ENCODE data around the gene SETD2. TPM values are rescaled to one million over a fixed set of nuclear protein-coding genes. Genes with fewer than 3 reads are reported as not detected.
"Not testable (repeated sequence)": the region's sequence is repeated elsewhere in the genome, so short reads cannot be mapped to it uniquely, and the experiment has no call there.

SETD2 gene
- total and polyA plus RNA-seq, 7 donors, result 12.0 to 72.6 (median 52.3) TPM

DNA sequence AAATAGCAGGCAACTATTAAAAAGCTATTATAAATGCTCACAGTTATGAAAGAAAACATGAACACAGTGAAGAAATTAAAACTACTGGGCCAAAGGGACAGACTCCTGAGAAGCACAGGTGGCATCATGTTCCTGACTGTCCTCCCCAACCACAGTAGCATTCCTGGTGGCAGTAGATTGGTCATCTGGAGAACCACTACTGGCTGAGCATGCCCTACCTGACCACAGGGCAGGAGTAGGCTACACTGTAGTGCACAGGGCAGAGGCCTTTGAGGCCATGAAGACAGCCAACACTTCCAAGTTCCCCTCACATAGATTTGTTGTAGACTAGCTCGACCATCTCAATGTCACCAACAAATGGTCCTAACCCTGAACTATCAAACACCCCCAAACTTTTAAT lies 135.2 kb downstream of the SETD2 start:
- peaks cover 0 to 14% (median 0%) of the 10 kb centered on the region in 4 donors for H3K36me3 ChIP-seq
- no peak overlapping the region for H3K27ac ChIP-seq
- no peak overlapping the region for H3K4me3 ChIP-seq
- TF ChIP-seq, protein P1, sequence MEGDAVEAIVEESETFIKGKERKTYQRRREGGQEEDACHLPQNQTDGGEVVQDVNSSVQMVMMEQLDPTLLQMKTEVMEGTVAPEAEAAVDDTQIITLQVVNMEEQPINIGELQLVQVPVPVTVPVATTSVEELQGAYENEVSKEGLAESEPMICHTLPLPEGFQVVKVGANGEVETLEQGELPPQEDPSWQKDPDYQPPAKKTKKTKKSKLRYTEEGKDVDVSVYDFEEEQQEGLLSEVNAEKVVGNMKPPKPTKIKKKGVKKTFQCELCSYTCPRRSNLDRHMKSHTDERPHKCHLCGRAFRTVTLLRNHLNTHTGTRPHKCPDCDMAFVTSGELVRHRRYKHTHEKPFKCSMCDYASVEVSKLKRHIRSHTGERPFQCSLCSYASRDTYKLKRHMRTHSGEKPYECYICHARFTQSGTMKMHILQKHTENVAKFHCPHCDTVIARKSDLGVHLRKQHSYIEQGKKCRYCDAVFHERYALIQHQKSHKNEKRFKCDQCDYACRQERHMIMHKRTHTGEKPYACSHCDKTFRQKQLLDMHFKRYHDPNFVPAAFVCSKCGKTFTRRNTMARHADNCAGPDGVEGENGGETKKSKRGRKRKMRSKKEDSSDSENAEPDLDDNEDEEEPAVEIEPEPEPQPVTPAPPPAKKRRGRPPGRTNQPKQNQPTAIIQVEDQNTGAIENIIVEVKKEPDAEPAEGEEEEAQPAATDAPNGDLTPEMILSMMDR (IDR thresholded peaks at IDR 0.05), result no peak
- TF ChIP-seq POLR2AphosphoS5 (IDR thresholded peaks at IDR 0.05), result no peak
- TF ChIP-seq EP300 (IDR thresholded peaks at IDR 0.05), result no peak
- no peak for TF ChIP-seq POLR2A (IDR thresholded peaks at IDR 0.05)
- peaks cover 0 to 14% (median 3%) of the 10 kb centered on the region in 4 donors for H3K4me1 ChIP-seq
- H3K27me3 ChIP-seq, result no peaks in the 10 kb centered on the region
- DNase-seq, result no peak
- no peaks in the 10 kb centered on the region for H3K9me3 ChIP-seq
- 96 to 97% methylated on average over 1 of the region's 1 CpG for WGBS, 2 donors
- intact Hi-C loops (cut with DNase I), result no loop called here

DNA sequence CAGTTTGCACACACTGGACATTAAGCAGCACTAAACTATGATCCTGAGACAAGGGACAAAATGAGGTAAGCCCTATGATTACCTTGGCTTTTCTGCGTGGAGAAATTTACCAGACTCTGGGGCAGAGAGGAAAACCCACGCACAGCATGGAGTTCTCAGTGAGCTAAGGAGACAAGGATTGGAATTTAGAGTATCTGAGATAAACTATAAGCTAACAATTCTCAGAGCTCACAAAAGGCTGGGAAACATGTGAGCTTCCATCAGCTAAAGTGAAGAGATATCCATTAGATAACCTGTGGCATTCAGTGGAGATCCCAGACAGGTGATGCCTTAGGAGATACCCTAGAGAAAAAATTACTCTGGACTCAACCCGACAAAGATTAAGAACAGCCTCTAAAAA lies 135.8 kb downstream of the SETD2 start:
- Histone ChIP-seq H3K4me3 (no peak overlapping the region), H3K4me1 (peaks cover 0 to 14% (median 5%) of the 10 kb centered on the region in 4 donors), H3K36me3 (peaks cover 0 to 14% (median 0%) of the 10 kb centered on the region in 4 donors), H3K27me3 (no peaks in the 10 kb centered on the region), H3K27ac (no peak overlapping the region), H3K9me3 (no peaks in the 10 kb centered on the region)
- WGBS, 2 donors, result 90 to 95% methylated on average over 3 of the region's 3 CpGs
- DNase-seq, result no peak
- TF ChIP-seq, protein P1 (IDR thresholded peaks at IDR 0.05), result no peak
- no peak for TF ChIP-seq EP300 (IDR thresholded peaks at IDR 0.05)
- no peak for TF ChIP-seq POLR2A (IDR thresholded peaks at IDR 0.05)
- TF ChIP-seq POLR2AphosphoS5 (IDR thresholded peaks at IDR 0.05), result no peak
- intact Hi-C loops (cut with DNase I), result no loop called here

DNA sequence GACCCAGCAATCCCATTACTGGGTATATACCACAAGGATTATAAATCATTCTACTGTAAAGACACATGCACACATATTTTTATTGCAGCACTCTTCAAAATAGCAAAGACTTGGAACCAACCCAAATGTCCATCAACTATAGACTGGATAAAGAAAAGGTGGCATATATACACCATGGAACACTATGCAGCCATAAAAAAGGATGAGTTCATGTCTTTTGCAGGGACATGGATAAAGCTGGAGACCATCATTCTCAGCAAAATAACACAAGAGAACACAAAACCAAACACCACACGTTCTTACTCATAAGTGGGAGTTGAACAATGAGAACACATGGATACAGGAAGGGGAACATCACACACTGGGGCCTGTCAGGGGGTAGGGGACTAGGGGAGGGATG lies 137.5 kb downstream of the SETD2 start:
- 95 to 98% methylated on average over 1 of the region's 1 CpG for WGBS, 2 donors
- peaks cover 0 to 14% (median 0%) of the 10 kb centered on the region in 4 donors for H3K36me3 ChIP-seq
- peaks cover 0 to 29% (median 22%) of the 10 kb centered on the region in 4 donors for H3K4me1 ChIP-seq
- DNase-seq; intact Hi-C loops (cut with DNase I); H3K27ac ChIP-seq; H3K9me3 ChIP-seq; H3K27me3 ChIP-seq; H3K4me3 ChIP-seq: not testable (repeated sequence)

DNA sequence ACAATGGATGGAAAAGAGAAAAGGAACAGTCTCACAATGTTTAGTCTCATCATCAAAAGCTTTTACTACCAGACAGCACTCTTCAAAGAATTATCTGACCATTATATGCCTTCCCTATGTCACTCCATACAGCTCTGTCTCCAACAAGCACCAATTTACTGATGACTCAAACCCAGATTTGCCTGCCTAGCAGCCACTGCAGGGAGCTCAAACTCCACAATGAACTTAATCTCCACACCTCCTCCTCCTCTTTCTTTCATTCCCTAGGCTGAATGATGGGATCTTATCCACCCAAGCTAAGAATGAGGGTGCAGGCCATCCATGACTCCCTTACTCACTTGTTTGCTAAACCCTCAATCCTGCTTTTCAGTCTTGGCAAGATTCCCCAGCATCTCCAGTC lies 139.0 kb downstream of the SETD2 start:
- TF ChIP-seq POLR2A (IDR thresholded peaks at IDR 0.05) (no peak), POLR2AphosphoS5 (IDR thresholded peaks at IDR 0.05) (no peak), EP300 (IDR thresholded peaks at IDR 0.05) (no peak)
- TF ChIP-seq, protein P1 (IDR thresholded peaks at IDR 0.05), result no peak
- intact Hi-C loops (cut with DNase I), result no loop called here
- H3K4me3 ChIP-seq, result no peak overlapping the region
- H3K27me3 ChIP-seq, result no peaks in the 10 kb centered on the region
- no peak for DNase-seq
- H3K9me3 ChIP-seq, result no peaks in the 10 kb centered on the region
- H3K36me3 ChIP-seq, result peaks cover 0 to 17% (median 0%) of the 10 kb centered on the region in 4 donors
- peaks cover 0 to 31% (median 28%) of the 10 kb centered on the region in 4 donors for H3K4me1 ChIP-seq
- no peak overlapping the region for H3K27ac ChIP-seq

DNA sequence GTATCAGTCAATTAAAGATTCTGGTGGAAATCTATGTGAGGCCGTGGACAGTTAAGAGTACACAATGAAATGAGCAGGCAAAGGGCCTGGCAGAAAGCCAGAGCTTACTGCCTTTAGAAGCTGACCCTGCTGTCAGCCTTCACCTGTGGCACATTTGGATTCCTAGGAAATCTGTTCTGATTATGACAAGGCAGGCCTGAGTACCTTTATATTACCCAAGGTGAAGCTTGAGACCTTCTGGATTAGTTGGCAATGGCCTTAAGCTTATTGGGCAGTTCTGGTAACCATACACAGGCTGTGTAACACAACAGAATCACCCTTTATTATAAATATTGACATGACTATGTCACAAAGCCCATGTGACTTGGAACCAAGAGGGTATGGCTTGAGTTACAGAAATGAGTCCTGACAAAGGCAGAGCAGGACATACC lies 141.3 kb downstream of the SETD2 start:
- Histone ChIP-seq H3K4me1 (peaks cover 0 to 31% (median 29%) of the 10 kb centered on the region in 4 donors), H3K36me3 (peaks cover 2 to 25% (median 14%) of the 10 kb centered on the region in 4 donors), H3K27me3 (no peaks in the 10 kb centered on the region), H3K9me3 (no peaks in the 10 kb centered on the region), H3K27ac (peak overlapping the region; percentile 30 to 51 (median 43)), H3K4me3 (no peak overlapping the region)
- intact Hi-C loops (cut with DNase I), result no loop called here
- WGBS, 2 donors, result 11 to 54% methylated on average over 1 of the region's 1 CpG
- peak; percentile 66 for DNase-seq
- no peak for TF ChIP-seq POLR2A (IDR thresholded peaks at IDR 0.05)
- TF ChIP-seq, protein P1 (IDR thresholded peaks at IDR 0.05), result no peak

All from sigmoid colon (tissue), 7 donors.